Neural cell (in vitro differentiated cells): Measurements from ENCODE around the gene ZBTB32. TPM values are rescaled to one million over a fixed set of nuclear protein-coding genes. Genes with fewer than 3 reads are reported as not detected.
"Not testable (repeated sequence)": the region's sequence is repeated elsewhere in the genome, so short reads cannot be mapped to it uniquely, and the experiment has no call there.

Source experiments
- H2AFZ ChIP-seq: fragments of 200-600, 300-800 bp; sonication (generic), shearing (Covaris generic); 2 replicates; pipeline ENCODE4 v1.6.0; 2014; ENCODE audit warnings: low read depth, mild to moderate bottlenecking, antibody characterized with exemption, low read length, moderate library complexity
- H3F3A ChIP-seq: fragments of 200-600 bp; shearing (Covaris generic); 2 replicates; pipeline ENCODE4 v1.6.1; 2016; ENCODE audit warnings: mild to moderate bottlenecking, moderate library complexity, mixed read lengths, antibody characterized with exemption, low read length; ENCODE audit not compliant: insufficient read depth, poor library complexity, severe bottlenecking
- H3K27ac ChIP-seq: fragments of 200-600, 300-800 bp; sonication (generic), shearing (Covaris generic); 2 replicates; pipeline ENCODE4 v1.5.1; 2014; ENCODE audit warnings: mild to moderate bottlenecking, low read length, moderate library complexity
- H3K27me3 ChIP-seq: fragments of 300-800, 200-600 bp; sonication (generic), shearing (Covaris generic); 2 replicates; pipeline ENCODE4 v1.6.0; 2014; ENCODE audit warnings: mild to moderate bottlenecking, low read depth, low read length, moderate library complexity; ENCODE audit not compliant: insufficient read depth
- H3K36me3 ChIP-seq: fragments of 300-800, 200-600 bp; sonication (generic), shearing (Covaris generic); 2 replicates; pipeline ENCODE4 v1.5.1; 2014; ENCODE audit warnings: mild to moderate bottlenecking, antibody characterized with exemption, low read length, moderate library complexity; ENCODE audit not compliant: insufficient read depth
- H3K4me2 ChIP-seq: fragments of 300-800, 200-600 bp; sonication (generic), shearing (Covaris generic); 2 replicates; pipeline ENCODE4 v1.6.0; 2014; ENCODE audit warnings: mild to moderate bottlenecking, low read length
- H3K4me3 ChIP-seq: fragments of 300-800, 200-600 bp; sonication (generic), shearing (Covaris generic); 2 replicates; pipeline ENCODE4 v1.5.1; 2014; ENCODE audit warnings: mild to moderate bottlenecking, low read length, moderate library complexity
- H3K79me2 ChIP-seq: fragments of 200-600 bp; shearing (Covaris generic); replicated peaks from 2 replicates; pipeline ENCODE4 v1.6.0; 2014; ENCODE audit warnings: mild to moderate bottlenecking, low read length, moderate library complexity; ENCODE audit not compliant: insufficient read depth
- H3K9ac ChIP-seq: fragments of 300-800, 200-600 bp; sonication (generic), shearing (Covaris generic); 2 replicates; pipeline ENCODE4 v1.6.1; 2016; ENCODE audit warnings: mild to moderate bottlenecking, low read length, mixed read lengths
- H3K9me2 ChIP-seq: fragments of 200-600 bp; shearing (Covaris generic); 2 replicates; pipeline ENCODE4 v1.6.1; 2016; ENCODE audit warnings: mild to moderate bottlenecking, low read length, mixed read lengths; ENCODE audit not compliant: insufficient read depth
- H3K9me3 ChIP-seq: fragments of 200-600, 300-800 bp; sonication (generic), shearing (Covaris generic); 2 replicates; pipeline ENCODE4 v1.6.1; 2016; ENCODE audit warnings: mild to moderate bottlenecking, mixed run types, low read length, moderate library complexity, mixed read lengths
- H4K20me1 ChIP-seq: fragments of 200-600 bp; shearing (Covaris generic); 2 replicates; pipeline ENCODE4 v1.6.1; 2016; ENCODE audit warnings: mild to moderate bottlenecking, mixed run types; ENCODE audit not compliant: insufficient read depth
- EZH2 ChIP-seq: fragments of 200-600, 300-800 bp; shearing (Covaris generic), sonication (generic); IDR thresholded peaks from 2 replicates; pipeline ENCODE4 v1.6.1; 2014; ENCODE audit warnings: antibody characterized with exemption, low read length, borderline replicate concordance, mild to moderate bottlenecking; ENCODE audit not compliant: insufficient read depth, poor library complexity, severe bottlenecking
- RAD21 ChIP-seq: fragments of 450-650 bp; conservative IDR thresholded peaks from 2 replicates; pipeline ENCODE4 v1.6.1; 2014; ENCODE audit warnings: antibody characterized with exemption, mild to moderate bottlenecking, moderate library complexity
- REST ChIP-seq: IDR thresholded peaks from 2 replicates; pipeline ENCODE4 v1.6.1; 2012; ENCODE audit warnings: borderline replicate concordance
- TAF1 ChIP-seq: IDR thresholded peaks from 2 replicates; pipeline ENCODE4 v1.6.1; 2012; ENCODE audit warnings: low read depth
- polyA plus RNA-seq: library from polyadenylated mRNA; depleted of rRNA; stranded (reverse); fragments of >200 nt; gene quantifications from 2 replicates; pipeline ENCODE4 v1.2.3, GENCODE V29; 2014
- TF ChIP-seq, protein P1 (sequence below): fragments of 450-650 bp; IDR thresholded peaks from 2 replicates; pipeline ENCODE4 v1.5.1; 2014; ENCODE audit warnings: antibody characterized with exemption, mild to moderate bottlenecking, moderate library complexity; ENCODE audit not compliant: poor library complexity, severe bottlenecking

Gene ZBTB32
- polyA plus RNA-seq, 1 donor from 2014 or later, result not detected

- no peak overlapping the region for H3K4me2 ChIP-seq
- no peak for TF ChIP-seq EZH2
- TF ChIP-seq REST, result no peak
- no peak overlapping the region for H3K4me3 ChIP-seq
- no peak overlapping the region for H2AFZ ChIP-seq
- H4K20me1 ChIP-seq, result no peaks in the 10 kb centered on the region
- H3K9me3 ChIP-seq, result no peaks in the 10 kb centered on the region
- no peaks in the 10 kb centered on the region for H3K27me3 ChIP-seq
- no peak overlapping the region for H3K9ac ChIP-seq
- H3K79me2 ChIP-seq, result peaks cover 22% of the 10 kb centered on the region
- no peaks in the 10 kb centered on the region for H3F3A ChIP-seq
- no peaks in the 10 kb centered on the region for H3K9me2 ChIP-seq
- H3K27ac ChIP-seq, result no peak overlapping the region
- H3K36me3 ChIP-seq, result no peaks in the 10 kb centered on the region
Measured at GRCh38 chr19:35722461-35722860, 18.1 kb downstream of the ZBTB32 start.

GRCh38 chr19:35722897-35723296, 18.5 kb downstream of the ZBTB32 start:
- TF ChIP-seq, protein P1, sequence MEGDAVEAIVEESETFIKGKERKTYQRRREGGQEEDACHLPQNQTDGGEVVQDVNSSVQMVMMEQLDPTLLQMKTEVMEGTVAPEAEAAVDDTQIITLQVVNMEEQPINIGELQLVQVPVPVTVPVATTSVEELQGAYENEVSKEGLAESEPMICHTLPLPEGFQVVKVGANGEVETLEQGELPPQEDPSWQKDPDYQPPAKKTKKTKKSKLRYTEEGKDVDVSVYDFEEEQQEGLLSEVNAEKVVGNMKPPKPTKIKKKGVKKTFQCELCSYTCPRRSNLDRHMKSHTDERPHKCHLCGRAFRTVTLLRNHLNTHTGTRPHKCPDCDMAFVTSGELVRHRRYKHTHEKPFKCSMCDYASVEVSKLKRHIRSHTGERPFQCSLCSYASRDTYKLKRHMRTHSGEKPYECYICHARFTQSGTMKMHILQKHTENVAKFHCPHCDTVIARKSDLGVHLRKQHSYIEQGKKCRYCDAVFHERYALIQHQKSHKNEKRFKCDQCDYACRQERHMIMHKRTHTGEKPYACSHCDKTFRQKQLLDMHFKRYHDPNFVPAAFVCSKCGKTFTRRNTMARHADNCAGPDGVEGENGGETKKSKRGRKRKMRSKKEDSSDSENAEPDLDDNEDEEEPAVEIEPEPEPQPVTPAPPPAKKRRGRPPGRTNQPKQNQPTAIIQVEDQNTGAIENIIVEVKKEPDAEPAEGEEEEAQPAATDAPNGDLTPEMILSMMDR, result no peak
- TF ChIP-seq RAD21, result no peak
- no peaks in the 10 kb centered on the region for H3K36me3 ChIP-seq
- H3K4me3 ChIP-seq, result no peak overlapping the region
- H4K20me1 ChIP-seq, result no peaks in the 10 kb centered on the region
- no peaks in the 10 kb centered on the region for H3K9me3 ChIP-seq
- no peak overlapping the region for H3K27ac ChIP-seq
- peaks cover 22% of the 10 kb centered on the region for H3K79me2 ChIP-seq
- H3F3A ChIP-seq, result no peaks in the 10 kb centered on the region
- H3K9ac ChIP-seq, result no peak overlapping the region
- no peak overlapping the region for H3K4me2 ChIP-seq
- H3K9me2 ChIP-seq, result no peaks in the 10 kb centered on the region
- no peaks in the 10 kb centered on the region for H3K27me3 ChIP-seq
- H2AFZ ChIP-seq, result no peak overlapping the region

DNA sequence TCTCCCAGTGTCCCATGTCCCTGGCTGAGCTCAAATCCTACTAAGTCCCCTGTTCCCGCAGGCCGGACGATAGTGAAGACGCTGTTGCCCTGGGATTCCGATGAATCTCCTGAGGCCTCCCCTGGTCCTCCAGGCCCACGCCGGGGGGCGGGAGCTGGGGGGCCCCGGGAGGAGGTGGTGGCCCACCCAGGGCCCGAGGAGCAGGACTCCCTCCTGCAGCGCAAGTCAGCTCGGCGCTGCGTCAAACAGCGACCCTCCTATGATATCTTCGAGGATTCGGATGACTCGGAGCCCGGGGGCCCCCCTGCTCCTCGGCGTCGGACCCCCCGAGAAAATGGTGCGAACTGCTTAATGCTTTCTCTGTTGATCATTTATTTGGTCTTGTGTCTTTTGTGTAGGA, 19.3 kb downstream of the ZBTB32 start:
- Histone ChIP-seq H3K9ac (no peak overlapping the region), H2AFZ (no peak overlapping the region), H3K9me2 (no peaks in the 10 kb centered on the region), H3K79me2 (peaks cover 16% of the 10 kb centered on the region), H3K4me3 (no peak overlapping the region), H3K36me3 (no peaks in the 10 kb centered on the region), H3K27me3 (no peaks in the 10 kb centered on the region), H3K9me3 (no peaks in the 10 kb centered on the region), H3F3A (no peaks in the 10 kb centered on the region), H4K20me1 (no peaks in the 10 kb centered on the region), H3K4me2 (no peak overlapping the region), H3K27ac (no peak overlapping the region)
- TF ChIP-seq TAF1, result no peak

DNA sequence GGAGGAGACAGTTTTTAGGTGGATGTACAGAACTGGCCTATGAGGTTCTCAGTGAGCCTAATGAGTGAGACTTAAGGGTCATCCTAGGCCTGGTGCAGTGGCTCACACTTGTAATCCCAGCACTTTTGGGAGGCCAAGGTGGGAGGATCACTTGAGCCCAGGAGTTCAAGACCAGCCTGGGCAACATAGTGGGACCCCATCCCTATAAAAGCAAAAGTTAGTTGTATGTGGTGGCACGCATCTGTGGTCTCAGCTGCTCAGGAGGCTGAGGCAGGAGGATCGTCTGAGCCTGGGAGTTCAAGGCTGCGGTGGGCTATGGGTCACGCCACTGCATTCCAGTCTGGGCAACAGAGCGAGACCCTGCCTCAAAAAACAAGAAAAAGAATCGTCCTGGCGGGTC, 19.8 kb downstream of the ZBTB32 start:
- not testable (repeated sequence) for H2AFZ ChIP-seq, H4K20me1 ChIP-seq, H3K9ac ChIP-seq, H3K27me3 ChIP-seq, H3K4me2 ChIP-seq, H3K27ac ChIP-seq, H3F3A ChIP-seq, H3K36me3 ChIP-seq, H3K4me3 ChIP-seq, H3K9me3 ChIP-seq, H3K9me2 ChIP-seq
- peaks cover 11% of the 10 kb centered on the region for H3K79me2 ChIP-seq
